ENCODE data around the gene USP32.
"Not testable (repeated sequence)": the region's sequence is repeated elsewhere in the genome, so short reads cannot be mapped to it uniquely, and the experiment has no call there.

Gene USP32

DNA sequence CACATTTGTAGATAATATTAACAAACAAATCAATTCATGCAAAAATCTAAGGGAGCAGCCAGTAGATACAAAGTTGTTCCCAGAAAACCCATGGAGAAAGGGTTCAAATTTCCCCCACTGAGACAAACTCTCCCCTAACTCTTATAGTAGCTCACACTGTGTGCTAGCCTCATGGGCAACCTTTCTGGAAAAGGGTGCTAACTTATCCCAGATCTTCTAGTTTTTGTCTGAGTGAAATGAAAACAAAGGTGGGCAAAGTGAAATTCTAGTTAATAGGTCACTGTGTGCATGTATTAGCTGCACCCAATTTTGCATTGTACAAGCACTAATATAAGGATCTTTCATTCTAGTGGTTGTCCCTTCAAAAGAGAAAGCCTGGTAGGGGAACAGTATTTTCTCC, 9.9 kb upstream of the USP32 start:
- DNase-seq, result no peak

DNA sequence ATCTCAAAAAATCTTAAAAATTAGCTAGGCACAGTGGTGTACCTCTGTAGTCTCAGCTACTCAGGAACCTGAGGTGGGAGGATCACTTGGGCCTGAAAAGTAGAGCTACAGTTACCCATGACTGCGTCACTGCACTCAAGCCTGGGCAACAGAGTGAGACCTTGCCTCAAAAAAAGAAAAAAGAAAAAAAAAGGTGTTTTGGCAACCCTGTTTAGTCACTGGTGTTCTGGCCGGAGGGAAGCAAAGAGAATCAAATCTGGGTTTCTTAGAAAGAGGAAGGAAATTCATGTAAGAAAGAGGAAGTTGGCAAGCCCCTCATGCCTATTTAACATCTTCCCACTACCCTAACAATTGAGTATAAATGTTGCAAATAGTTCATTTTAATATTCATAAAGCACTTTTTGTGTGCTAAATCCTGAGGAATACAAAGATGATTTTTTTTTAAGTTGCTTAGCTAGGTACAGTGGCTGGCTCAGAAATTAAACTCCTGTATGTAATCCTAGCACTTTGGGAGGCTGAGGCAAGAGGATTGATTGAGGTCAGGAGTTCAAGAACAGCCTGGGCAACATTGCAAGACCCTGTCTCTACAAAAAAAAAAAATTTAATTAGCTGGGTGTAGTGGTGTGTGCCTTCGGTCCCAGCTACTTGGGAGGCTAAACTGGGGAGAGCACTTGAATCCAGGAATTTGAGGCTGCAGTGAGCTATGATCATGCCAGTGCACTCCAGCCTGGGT, 6.5 kb upstream of the USP32 start:
- DNase-seq, result no peak

DNA sequence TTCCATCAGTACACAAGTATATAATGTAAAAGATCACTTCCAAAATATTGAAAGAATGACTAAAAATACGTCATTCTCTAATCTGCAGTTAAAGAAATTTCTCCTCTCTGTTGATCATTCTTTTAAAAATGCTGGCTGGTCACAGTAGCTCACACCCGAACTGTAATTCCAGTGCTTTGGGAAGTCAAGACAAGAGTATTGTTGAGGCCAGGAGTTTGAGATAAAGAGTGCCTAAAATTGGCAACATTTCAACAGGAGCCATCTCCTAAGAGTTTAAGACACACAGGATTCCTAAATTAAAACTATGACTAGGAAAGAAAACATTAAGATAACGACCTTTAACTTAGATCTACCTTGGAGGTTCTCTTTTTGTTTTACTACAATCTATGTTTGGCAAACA, 4.5 kb upstream of the USP32 start:
- no peak for DNase-seq

GRCh38 chr17:60395508-60396065, 3.7 kb upstream of the USP32 start:
- DNase-seq, result no peak

- DNase-seq, result no peak
Measured at GRCh38 chr17:60393840-60394723, 2.1 kb upstream of the USP32 start.

GRCh38 chr17:60392845-60393702, 1.1 kb upstream of the USP32 start:
- DNase-seq, result peak; percentile 68

GRCh38 chr17:60391471-60392041, 377 bp downstream of the USP32 start:
- no peak for DNase-seq

GRCh38 chr17:60390925-60391470, 935 bp downstream of the USP32 start:
- peak; percentile 27 for DNase-seq

GRCh38 chr17:60390186-60390585, 1.7 kb downstream of the USP32 start:
- DNase-seq, result no peak

- no peak for DNase-seq
Measured at GRCh38 chr17:60388742-60389141, 3.2 kb downstream of the USP32 start.

- DNase-seq, result no peak
Measured at GRCh38 chr17:60387666-60388065, 4.3 kb downstream of the USP32 start.

GRCh38 chr17:60386147-60387058, 5.5 kb downstream of the USP32 start:
- no peak for DNase-seq

DNA sequence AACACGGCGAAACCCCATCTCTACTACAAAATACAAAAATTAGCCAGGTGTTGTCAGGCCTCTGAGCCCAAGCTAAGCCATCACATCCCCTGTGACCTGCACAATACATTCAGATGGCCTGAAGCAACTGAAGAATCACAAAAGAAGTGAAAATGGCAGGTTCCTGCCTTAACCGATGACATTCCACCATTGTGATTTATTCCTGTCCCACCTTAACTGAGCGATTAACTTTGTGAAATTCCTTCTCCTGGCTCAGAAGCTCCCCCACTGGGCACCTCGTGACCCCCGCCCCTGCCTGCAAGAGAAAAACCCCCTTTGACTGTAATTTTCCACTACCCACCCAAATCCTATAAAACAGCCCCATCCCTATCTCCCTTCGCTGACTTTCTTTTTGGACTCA, 7.0 kb downstream of the USP32 start:
- DNase-seq, result not testable (repeated sequence)

GRCh38 chr17:60383379-60383778, 8.6 kb downstream of the USP32 start:
- no peak for DNase-seq

GRCh38 chr17:60381958-60382357, 10.0 kb downstream of the USP32 start:
- peak; percentile 39 for DNase-seq

DNA sequence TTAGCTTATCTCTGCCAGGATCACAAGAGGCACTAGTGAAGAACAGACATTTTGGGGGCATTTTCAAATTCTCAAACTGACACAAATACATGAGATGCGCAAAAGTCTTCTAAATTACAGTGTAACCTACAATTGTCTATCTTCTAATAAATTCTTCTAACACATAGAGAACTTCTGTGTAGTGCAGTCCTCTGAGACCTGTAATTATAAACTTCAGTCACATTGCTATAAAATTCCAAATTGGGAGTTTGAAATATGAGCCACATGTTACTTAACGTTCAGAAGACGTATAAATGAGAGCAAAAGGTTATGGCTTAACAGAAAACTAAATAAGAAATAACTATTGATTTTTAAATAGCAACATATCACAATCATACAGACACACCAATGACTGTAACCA, 12.5 kb downstream of the USP32 start:
- peak; percentile 41 for DNase-seq

- not testable (repeated sequence) for DNase-seq
Measured at GRCh38 chr17:60378187-60378586, 13.7 kb downstream of the USP32 start.

DNA sequence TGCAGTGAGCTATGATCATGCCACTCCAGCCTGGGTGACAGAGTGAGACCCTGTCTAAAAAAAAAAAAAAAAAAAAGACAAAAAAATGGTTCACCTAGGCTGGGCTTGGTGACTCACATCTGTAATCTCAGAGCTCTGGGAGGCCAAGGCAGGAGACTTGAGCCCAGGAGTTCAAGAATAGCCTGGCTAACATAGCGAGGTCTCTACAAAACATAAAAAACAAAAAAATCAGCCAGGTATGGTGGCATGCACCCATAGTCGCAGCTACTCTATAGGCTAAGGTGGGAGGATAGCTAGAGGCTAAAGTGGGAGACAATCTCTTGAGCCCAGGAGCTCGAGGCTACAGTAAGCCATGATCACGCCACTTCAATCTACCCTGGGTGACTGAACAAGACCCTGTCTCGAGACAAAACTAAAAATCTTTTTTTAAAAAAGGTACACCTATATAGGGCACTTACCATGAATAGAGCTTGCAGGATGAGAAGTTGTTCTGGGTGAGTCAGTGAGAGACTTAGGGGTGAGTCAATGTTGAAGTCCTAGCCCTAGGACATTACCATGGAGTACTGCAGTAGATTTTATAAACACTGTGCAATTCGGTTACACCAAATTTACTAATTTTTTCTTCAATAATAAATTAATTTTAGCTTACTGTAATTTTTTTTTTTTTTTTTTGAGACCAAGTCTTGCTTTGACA, 19.0 kb downstream of the USP32 start:
- no peak for DNase-seq

DNA sequence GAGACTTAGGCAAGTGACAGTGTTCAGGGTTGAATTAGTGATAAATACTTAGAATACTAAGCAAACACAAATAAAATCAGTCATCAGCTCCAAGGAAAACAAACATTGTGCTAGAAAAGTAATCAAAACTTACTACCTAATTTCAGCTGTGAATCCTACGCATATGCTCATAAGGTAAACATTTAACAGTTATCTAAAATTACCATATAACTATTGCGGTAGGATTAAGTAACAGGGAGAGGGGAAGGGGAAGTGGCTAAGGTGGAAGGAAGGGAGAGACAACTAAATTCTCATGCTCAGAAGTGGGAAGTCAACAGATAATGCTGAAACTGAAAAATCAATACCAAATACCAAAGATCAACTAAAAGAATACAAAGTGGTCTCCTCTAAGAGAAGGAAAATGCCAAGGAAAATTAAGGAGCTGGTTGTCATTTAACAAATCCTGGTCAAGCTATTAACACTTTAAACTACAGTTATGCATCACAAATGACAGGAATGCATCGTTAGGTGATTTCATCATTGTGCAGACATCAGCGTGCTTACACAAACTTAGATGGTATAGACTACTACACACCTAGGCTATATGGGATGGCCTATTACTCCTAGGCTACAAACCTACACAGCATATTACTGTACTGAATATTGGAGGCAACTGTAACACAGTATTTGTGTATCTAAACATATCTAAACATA, 20.0 kb downstream of the USP32 start:
- no peak for DNase-seq

DNA sequence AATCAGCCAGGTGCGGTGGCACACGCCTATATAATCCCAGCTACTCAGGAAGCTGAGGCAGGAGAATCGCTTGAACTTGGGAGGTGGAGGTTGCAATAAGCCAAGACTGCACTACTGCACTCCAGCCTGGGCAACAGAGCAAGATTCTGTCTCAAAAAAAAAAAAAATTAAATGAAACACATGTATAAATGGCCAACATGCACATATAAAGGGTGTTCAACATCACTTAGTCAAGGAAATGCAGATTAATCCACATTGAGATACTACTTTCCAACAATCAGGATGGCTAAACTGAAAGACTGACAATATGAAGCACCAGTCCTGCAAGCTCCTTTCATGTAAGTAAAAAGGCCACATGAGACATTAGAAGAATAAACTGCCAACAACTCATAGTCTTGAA, 20.5 kb downstream of the USP32 start:
- no peak for DNase-seq
